Lower leg skin (tissue), 3 donors: ENCODE results near the gene CAPN8.

Source experiments
- POLR2A ChIP-seq, 2 donors: fragments of 450-650 bp; IDR thresholded peaks; one replicate each; pipeline ENCODE4 v1.6.1; 2016 to 2017; ENCODE audit warnings: antibody characterized with exemption in 2 of 2, mild to moderate bottlenecking in 1 of 2, moderate library complexity in 1 of 2
- TF ChIP-seq, protein P1 (sequence below), 3 donors: fragments of 450-650 bp; IDR thresholded peaks; one replicate each; pipeline ENCODE4 v1.5.1; 2016; ENCODE audit warnings: antibody characterized with exemption in 3 of 3, mild to moderate bottlenecking in 3 of 3, moderate library complexity in 2 of 3

DNA sequence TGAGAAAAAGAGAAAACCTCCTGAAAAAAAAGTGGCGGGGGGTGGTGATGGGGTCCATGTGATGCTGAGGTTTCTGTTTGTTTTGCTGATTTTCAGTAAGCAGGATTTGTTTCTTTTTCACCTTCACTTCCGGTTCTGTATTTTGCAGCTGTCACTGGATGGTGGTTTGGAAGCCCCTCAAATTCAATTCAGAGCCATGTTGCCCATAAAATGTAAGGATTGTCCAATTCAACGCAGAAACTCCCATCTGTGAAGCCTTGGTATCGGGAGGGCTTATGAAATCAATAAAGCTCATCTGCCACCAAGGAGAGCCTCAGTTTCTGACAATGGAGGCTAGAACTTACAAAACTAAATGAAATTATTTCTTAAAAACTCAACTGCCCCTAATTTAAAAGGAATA, 12.1 kb downstream of the CAPN8 start:
- no peak for TF ChIP-seq POLR2A (IDR thresholded peaks at IDR 0.05)
- TF ChIP-seq, protein P1, sequence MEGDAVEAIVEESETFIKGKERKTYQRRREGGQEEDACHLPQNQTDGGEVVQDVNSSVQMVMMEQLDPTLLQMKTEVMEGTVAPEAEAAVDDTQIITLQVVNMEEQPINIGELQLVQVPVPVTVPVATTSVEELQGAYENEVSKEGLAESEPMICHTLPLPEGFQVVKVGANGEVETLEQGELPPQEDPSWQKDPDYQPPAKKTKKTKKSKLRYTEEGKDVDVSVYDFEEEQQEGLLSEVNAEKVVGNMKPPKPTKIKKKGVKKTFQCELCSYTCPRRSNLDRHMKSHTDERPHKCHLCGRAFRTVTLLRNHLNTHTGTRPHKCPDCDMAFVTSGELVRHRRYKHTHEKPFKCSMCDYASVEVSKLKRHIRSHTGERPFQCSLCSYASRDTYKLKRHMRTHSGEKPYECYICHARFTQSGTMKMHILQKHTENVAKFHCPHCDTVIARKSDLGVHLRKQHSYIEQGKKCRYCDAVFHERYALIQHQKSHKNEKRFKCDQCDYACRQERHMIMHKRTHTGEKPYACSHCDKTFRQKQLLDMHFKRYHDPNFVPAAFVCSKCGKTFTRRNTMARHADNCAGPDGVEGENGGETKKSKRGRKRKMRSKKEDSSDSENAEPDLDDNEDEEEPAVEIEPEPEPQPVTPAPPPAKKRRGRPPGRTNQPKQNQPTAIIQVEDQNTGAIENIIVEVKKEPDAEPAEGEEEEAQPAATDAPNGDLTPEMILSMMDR (IDR thresholded peaks at IDR 0.05) = no peak
